B cell (primary cell): ENCODE measurements around the gene FSCN2. TPM values are rescaled to one million over a fixed set of nuclear protein-coding genes. Genes with fewer than 3 reads are reported as not detected.

Experiments used
- ATAC-seq: fragments of 200-7000 bp; cut with Tn5 transposase; one replicate; pipeline ENCODE4 v1.10.0; 2021; ENCODE audit warnings: low read depth, mild to moderate bottlenecking, moderate number of reproducible peaks, moderate library complexity
- CTCF ChIA-PET: fragments of 350-600 bp; sonication (Branson Sonifier 250); formaldehyde crosslinking; loops from one replicate; lab custom pipeline; 2021; ENCODE audit warnings: antibody characterized with exemption, inconsistent platforms; lab: Charles Lee
- POLR2A ChIA-PET: fragments of 350-600 bp; sonication (Branson Sonifier 250); formaldehyde crosslinking; loops from one replicate; lab custom pipeline; 2021; ENCODE audit warnings: antibody characterized with exemption; lab: Charles Lee
- DNase-seq: peaks from one replicate; pipeline ENCODE4 v3.0.0; 2013
- H2AFZ ChIP-seq: 2 replicates; pipeline ENCODE4 v1.6.1; 2012; ENCODE audit warnings: mild to moderate bottlenecking, low read depth, low read length; ENCODE audit not compliant: insufficient read depth, poor library complexity, severe bottlenecking
- H3K27ac ChIP-seq, 2 donors: 1 replicate in 1 of 2; 2 replicates in 1 of 2; pipeline ENCODE4 v1.5.1; 2012 to 2013; ENCODE audit warnings: low read length in 2 of 2, mild to moderate bottlenecking in 2 of 2, moderate library complexity in 1 of 2
- H3K27me3 ChIP-seq, 4 experiments: fragments of 200-600 bp in 1 of 4; sonication (generic) in 1 of 4; replicated peaks in 1 of 4; 1 replicate in 2 of 4; 2 replicates in 2 of 4; pipeline versions ENCODE4 v1.6.1 to v1.7.0; 2013 to 2016; ENCODE audit warnings: low read length in 3 of 4, mild to moderate bottlenecking in 2 of 4, mixed read lengths in 1 of 4, moderate library complexity in 1 of 4; ENCODE audit not compliant: insufficient read depth in 4 of 4, control insufficient read depth in 3 of 4; ENCODE audit errors: control extremely low read depth in 1 of 4
- H3K36me3 ChIP-seq, 2 experiments: replicated peaks in 1 of 2; 1 replicate in 1 of 2; 2 replicates in 1 of 2; pipeline versions ENCODE4 v1.6.1 to v1.7.1; 2013; ENCODE audit warnings: low read length in 1 of 2; ENCODE audit not compliant: insufficient read depth in 2 of 2, control insufficient read depth in 1 of 2; ENCODE audit errors: control extremely low read depth in 1 of 2, extremely low read depth in 1 of 2
- H3K4me1 ChIP-seq, 2 donors: fragments of 200-600 bp in 1 of 2; sonication (generic) in 1 of 2; 1 replicate in 1 of 2; 2 replicates in 1 of 2; pipeline versions ENCODE4 v1.5.1 to v1.6.1; 2013 to 2017; ENCODE audit warnings: low read length in 2 of 2; ENCODE audit not compliant: control insufficient read depth in 2 of 2, insufficient read depth in 2 of 2
- H3K4me2 ChIP-seq: replicated peaks from 2 replicates; pipeline ENCODE3; 2012; ENCODE audit warnings: mild to moderate bottlenecking, low read depth, low read length; ENCODE audit not compliant: poor library complexity, severe bottlenecking
- H3K4me3 ChIP-seq, 5 experiments: fragments of 200-600 bp in 1 of 5; sonication (generic) in 1 of 5; 1 replicate in 3 of 5; 2 replicates in 2 of 5; pipeline versions ENCODE4 v1.5.1 to v1.7.0; 2011 to 2016; ENCODE audit warnings: low read length in 4 of 5, mild to moderate bottlenecking in 4 of 5, low read depth in 2 of 5, control low read depth in 1 of 5, moderate library complexity in 1 of 5; ENCODE audit not compliant: insufficient read depth in 1 of 5; ENCODE audit errors: control extremely low read depth in 1 of 5, extremely low read depth in 1 of 5
- H3K79me2 ChIP-seq: fragments of 200-600 bp; sonication (generic); one replicate; pipeline ENCODE4 v1.6.0; 2016; ENCODE audit warnings: low read length; ENCODE audit not compliant: control insufficient read depth, insufficient read depth
- H3K9ac ChIP-seq: fragments of 200-600 bp; sonication (generic); 2 replicates; pipeline ENCODE4 v1.6.1; 2017; ENCODE audit warnings: mild to moderate bottlenecking, low read length, moderate library complexity
- H3K9me3 ChIP-seq, 3 donors: one replicate each; pipeline versions ENCODE4 v1.6.1 to v1.7.1; 2013; ENCODE audit warnings: low read length in 2 of 3; ENCODE audit not compliant: control insufficient read depth in 2 of 3, insufficient read depth in 1 of 3; ENCODE audit errors: control extremely low read depth in 1 of 3
- H4K20me1 ChIP-seq: 2 replicates; pipeline ENCODE4 v1.6.0; 2012; ENCODE audit warnings: mild to moderate bottlenecking, low read length; ENCODE audit not compliant: insufficient read depth, control insufficient read depth, poor library complexity, severe bottlenecking
- H3K27ac Mint-ChIP-seq: one replicate; pipeline ENCODE4 v1.8.0; 2021; ENCODE audit warnings: mixed read lengths
- H3K27me3 Mint-ChIP-seq: one replicate; pipeline ENCODE4 v1.8.0; 2021; ENCODE audit warnings: mixed read lengths
- H3K4me1 Mint-ChIP-seq: one replicate; pipeline ENCODE4 v1.8.0; 2021; ENCODE audit warnings: mixed read lengths
- H3K4me3 Mint-ChIP-seq: one replicate; pipeline ENCODE4 v1.8.0; 2021; ENCODE audit warnings: mixed read lengths
- H3K9me3 Mint-ChIP-seq: one replicate; pipeline ENCODE4 v1.8.0; 2022; ENCODE audit warnings: mixed read lengths; ENCODE audit not compliant: insufficient read depth
- CTCF ChIP-seq: fragments of 200-600 bp; IDR thresholded peaks from one replicate; pipeline ENCODE4 v1.8.0; 2022; ENCODE audit warnings: antibody characterized with exemption, mild to moderate bottlenecking
- EZH2 ChIP-seq: IDR thresholded peaks from 2 replicates; pipeline ENCODE4 v1.6.1; 2012; ENCODE audit warnings: borderline replicate concordance, low read depth, mild to moderate bottlenecking, moderate library complexity, low read length; ENCODE audit not compliant: insufficient read depth, poor library complexity, severe bottlenecking
- WGBS: methylation state at CpG from one replicate; pipeline ENCODE4 v1.1.5; 2013; ENCODE audit warnings: missing lambda C conversion rate; ENCODE audit not compliant: insufficient coverage; 5-methylcytosine and 5-hydroxymethylcytosine counted together
- intact Hi-C: fragments of 100-400 bp; cut with micrococcal nuclease; formaldehyde crosslinking; loops from one replicate; pipeline ENCODE4 v1.10.0; 2022
- polyA plus RNA-seq: library from polyadenylated mRNA; depleted of rRNA; stranded (reverse); fragments of >200 nt; gene quantifications from 2 replicates; pipeline ENCODE4 v1.2.3, GENCODE V29; 2012
- total RNA-seq, 2 donors: library from RNA; stranded (reverse); fragments of 120-200 nt in 1 of 2; gene quantifications; 1 replicate in 1 of 2; 2 replicates in 1 of 2; pipeline versions ENCODE4 v1.2.3 to v1.2.4, GENCODE V29; 2013 to 2022

FSCN2 gene
- total and polyA plus RNA-seq, 2 donors (not counting 1 experiment from before 2014, with no cell fraction given) = 6.3 to 12.0 TPM

- Mint-ChIP-seq H3K27ac (peak overlapping the region; percentile 20), H3K4me3 (no peak overlapping the region), H3K4me1 (peaks cover 6% of the 10 kb centered on the region), H3K27me3 (peaks cover 7% of the 10 kb centered on the region), H3K9me3 (no peaks in the 10 kb centered on the region)
- H3K36me3 ChIP-seq = peaks cover 0 to 45% of the 10 kb centered on the region in 2 experiments
- no peak overlapping the region for H3K27ac ChIP-seq
- no peak for DNase-seq
- no peak overlapping the region for H3K4me2 ChIP-seq
- no peak for TF ChIP-seq EZH2
- CTCF ChIA-PET = interaction anchor here (0.9 to 3.6 kb wide), 7 partner anchors 21 to 285 kb away, joined by 4 to 30 read pairs (median 8); no protein-coding TSS in a partner anchor
- 94% methylated on average over 26 of the region's 26 CpGs for WGBS
- POLR2A ChIA-PET = interaction anchor here (0.6 kb wide), 1 partner anchor 286 kb away, joined by 3 read pairs; no protein-coding TSS in a partner anchor
- H3K27me3 ChIP-seq = peaks cover 0 to 31% (median 10%) of the 10 kb centered on the region in 4 experiments
- H3K4me3 ChIP-seq = no peak overlapping the region
- H2AFZ ChIP-seq = no peak overlapping the region
- H4K20me1 ChIP-seq = peaks cover 35% of the 10 kb centered on the region
- H3K9ac ChIP-seq = no peak overlapping the region
- no peaks in the 10 kb centered on the region for H3K9me3 ChIP-seq
- peaks cover 3% of the 10 kb centered on the region for H3K79me2 ChIP-seq
- ATAC-seq = no peak
- intact Hi-C loops = no loop called here
- peaks cover 19 to 28% of the 10 kb centered on the region in 2 donors for H3K4me1 ChIP-seq
Observed at GRCh38 chr17:81538651-81539570, 10.7 kb downstream of the FSCN2 start.

- Histone ChIP-seq H2AFZ (no peak overlapping the region), H3K9me3 (no peaks in the 10 kb centered on the region), H3K9ac (no peak overlapping the region), H3K36me3 (peaks cover 0 to 51% of the 10 kb centered on the region in 2 experiments), H3K4me3 (no peak overlapping the region), H3K27me3 (peaks cover 0 to 27% (median 10%) of the 10 kb centered on the region in 4 experiments), H3K4me2 (no peak overlapping the region), H3K27ac (no peak overlapping the region), H3K79me2 (peaks cover 3% of the 10 kb centered on the region), H4K20me1 (peaks cover 35% of the 10 kb centered on the region), H3K4me1 (peaks cover 14 to 22% of the 10 kb centered on the region in 2 donors)
- no peak for TF ChIP-seq CTCF
- TF ChIP-seq EZH2 = no peak
- DNase-seq (no peak), ATAC-seq (no peak)
- no peaks in the 10 kb centered on the region for H3K9me3 Mint-ChIP-seq
- peaks cover 7% of the 10 kb centered on the region for H3K27me3 Mint-ChIP-seq
- ChIA-PET CTCF (interaction anchor here (1.0 kb wide), 1 partner anchor 11 kb away, joined by 3 read pairs; no protein-coding TSS in a partner anchor), POLR2A (no interaction called here)
- intact Hi-C loops = no loop called here
- H3K4me3 Mint-ChIP-seq = no peak overlapping the region
- peaks cover 4% of the 10 kb centered on the region for H3K4me1 Mint-ChIP-seq
- 90% methylated on average over 8 of the region's 10 CpGs for WGBS
- H3K27ac Mint-ChIP-seq = no peak overlapping the region
Observed at GRCh38 chr17:81539571-81539900, 11.4 kb downstream of the FSCN2 start.
